Measurements from ENCODE around the gene SPA17. TPM values are rescaled to one million over a fixed set of nuclear protein-coding genes. Genes with fewer than 3 reads are reported as not detected.

The SPA17 gene
- total RNA-seq, 1 donor from 2014 or later = 8.5 TPM

DNA sequence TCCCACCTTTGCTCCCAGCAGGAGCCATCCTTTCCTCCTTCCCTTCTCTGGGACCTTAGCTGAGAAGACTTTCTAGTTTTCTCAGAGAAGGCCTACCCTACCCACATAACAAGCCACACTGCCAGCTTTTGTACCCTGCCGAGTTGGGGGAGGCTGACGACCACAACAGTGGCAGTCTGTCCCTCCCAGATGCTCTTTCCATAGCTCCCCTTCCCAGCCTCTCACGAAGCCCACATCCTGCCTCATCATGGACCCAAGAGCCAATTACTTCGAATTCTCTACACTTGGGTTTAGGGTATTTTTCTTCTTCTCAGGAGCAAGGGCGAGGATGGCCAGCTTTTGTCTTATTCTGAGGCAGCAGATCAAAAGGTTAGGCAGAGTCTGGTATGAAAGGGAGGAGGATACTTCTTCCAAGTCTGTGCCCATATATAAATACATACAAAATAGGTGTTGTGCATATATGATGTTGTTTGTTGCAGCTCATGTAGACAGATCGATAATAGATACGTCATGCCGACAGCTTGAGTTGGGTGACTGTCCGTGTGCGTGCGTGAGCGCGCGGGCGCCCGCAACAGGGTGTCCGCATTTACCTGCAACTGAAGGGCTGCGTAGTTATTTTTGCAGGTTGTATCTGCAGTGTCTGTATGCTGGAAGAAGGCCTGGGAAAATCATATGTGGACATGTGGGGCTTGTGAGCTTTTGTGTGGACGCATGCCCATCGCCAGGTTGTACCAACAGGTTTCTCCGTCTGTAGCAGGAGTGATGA is 65.2 kb downstream of the SPA17 start:
- H3K4me1 ChIP-seq = peaks cover 18% of the 10 kb centered on the region
- intact Hi-C loops (cut with DNase I) = no loop called here
- no peak overlapping the region for H3K27ac ChIP-seq
- ATAC-seq = no peak
- peak overlapping the region; percentile 66 for H3K4me3 ChIP-seq
- no peaks in the 10 kb centered on the region for H3K27me3 ChIP-seq (ENCODE audit: low read depth)
- no peaks in the 10 kb centered on the region for H3K9me3 ChIP-seq
- TF ChIP-seq, protein P1, sequence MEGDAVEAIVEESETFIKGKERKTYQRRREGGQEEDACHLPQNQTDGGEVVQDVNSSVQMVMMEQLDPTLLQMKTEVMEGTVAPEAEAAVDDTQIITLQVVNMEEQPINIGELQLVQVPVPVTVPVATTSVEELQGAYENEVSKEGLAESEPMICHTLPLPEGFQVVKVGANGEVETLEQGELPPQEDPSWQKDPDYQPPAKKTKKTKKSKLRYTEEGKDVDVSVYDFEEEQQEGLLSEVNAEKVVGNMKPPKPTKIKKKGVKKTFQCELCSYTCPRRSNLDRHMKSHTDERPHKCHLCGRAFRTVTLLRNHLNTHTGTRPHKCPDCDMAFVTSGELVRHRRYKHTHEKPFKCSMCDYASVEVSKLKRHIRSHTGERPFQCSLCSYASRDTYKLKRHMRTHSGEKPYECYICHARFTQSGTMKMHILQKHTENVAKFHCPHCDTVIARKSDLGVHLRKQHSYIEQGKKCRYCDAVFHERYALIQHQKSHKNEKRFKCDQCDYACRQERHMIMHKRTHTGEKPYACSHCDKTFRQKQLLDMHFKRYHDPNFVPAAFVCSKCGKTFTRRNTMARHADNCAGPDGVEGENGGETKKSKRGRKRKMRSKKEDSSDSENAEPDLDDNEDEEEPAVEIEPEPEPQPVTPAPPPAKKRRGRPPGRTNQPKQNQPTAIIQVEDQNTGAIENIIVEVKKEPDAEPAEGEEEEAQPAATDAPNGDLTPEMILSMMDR (IDR thresholded peaks at IDR 0.05) = no peak
- DNase-seq = no peak
- H3K36me3 ChIP-seq = no peaks in the 10 kb centered on the region

DNA sequence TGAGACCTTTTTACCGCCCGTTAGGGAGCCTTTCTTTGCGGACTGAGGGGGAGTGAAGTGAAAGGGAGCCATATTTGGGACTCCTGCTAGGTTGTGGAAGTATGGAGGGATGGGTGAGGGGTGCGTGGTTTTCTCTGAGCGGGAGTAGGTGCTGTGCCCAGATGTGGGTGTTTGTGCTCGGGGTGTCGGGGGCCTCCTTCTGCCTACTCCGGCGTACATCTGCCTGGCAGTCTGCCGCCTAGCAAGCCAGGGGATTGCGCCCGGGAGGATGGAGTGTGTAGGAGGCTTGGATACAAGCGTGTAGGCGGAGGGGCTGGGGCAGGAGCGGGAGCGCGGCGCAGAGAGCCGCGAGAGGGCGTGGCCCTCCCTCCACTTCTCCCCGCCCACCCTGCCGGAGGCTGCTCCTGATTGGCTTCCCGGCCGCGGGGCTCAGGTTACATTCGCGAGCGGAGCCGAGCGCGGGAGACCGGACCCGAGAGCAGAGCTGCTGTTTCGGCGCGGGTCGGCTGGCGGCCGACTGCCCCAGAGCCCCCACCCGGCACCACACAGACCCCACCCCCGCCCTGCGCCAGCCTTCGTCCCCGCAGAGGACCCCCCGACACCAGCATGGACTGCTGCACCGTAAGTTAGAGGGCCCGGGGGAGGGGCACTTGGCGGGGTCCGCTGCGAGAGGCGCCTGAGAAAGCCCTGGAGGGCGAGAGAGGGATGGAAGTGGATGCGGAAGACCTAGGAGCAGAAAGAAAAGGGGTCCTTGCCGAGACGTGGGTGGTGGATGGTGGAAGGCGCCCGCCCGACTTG is 66.0 kb downstream of the SPA17 start, which contains the start of gene NRGN:
TSS of gene NRGN (plus strand) at position 464 of the 798 bp plus-strand sequence. CDS start at position 607, 143 bp downstream.
- ATAC-seq (peak; percentile 97 to 99), DNase-seq (peak; percentile 94)
- Histone ChIP-seq H3K27me3 (ENCODE audit: low read depth) (no peaks in the 10 kb centered on the region), H3K36me3 (no peaks in the 10 kb centered on the region), H3K9me3 (no peaks in the 10 kb centered on the region), H3K4me1 (peaks cover 18% of the 10 kb centered on the region), H3K4me3 (peak within 1 kb of the TSS; percentile 66), H3K27ac (peak within 1 kb of the TSS; percentile 56)
- TF ChIP-seq, protein P1 (IDR thresholded peaks at IDR 0.05) = no peak
- intact Hi-C loops (cut with DNase I) = loop anchor here (10.0 kb wide), 1 partner anchor 65 kb away; the partner anchor contains the start of genes SIAE and SPA17

DNA sequence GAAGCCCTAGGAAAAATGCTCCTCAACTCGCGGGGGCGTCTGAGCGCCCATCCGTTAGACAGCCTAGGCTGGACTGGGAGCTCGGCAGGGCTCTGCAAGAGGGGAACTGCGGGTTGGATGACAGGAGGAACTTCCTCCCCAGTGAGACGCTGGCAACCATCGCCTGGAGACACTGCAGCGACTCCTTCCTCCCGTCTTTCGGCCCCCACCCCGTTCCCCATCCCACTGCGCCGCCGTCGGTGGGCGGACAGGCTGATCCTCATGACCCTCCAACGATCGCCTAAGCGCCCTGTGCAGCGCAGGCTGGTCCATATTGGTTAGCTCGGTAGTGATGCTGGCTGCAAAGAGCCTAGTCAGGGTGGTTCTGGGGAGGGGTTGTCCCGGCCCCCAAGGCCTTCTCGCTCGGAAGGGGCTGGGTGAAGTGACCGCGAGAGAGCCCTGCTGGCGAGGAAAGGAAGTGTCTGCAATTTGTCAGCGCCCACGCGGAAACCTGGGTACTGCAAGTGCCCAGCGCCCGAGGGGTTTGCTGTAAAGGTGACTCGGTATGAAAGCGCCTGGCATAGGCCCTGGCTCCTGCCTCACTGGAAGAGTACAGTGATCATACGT is 66.7 kb downstream of the SPA17 start:
- Histone ChIP-seq H3K4me1 (peaks cover 18% of the 10 kb centered on the region), H3K9me3 (no peaks in the 10 kb centered on the region), H3K36me3 (no peaks in the 10 kb centered on the region), H3K4me3 (peak overlapping the region; percentile 66), H3K27me3 (ENCODE audit: low read depth) (no peaks in the 10 kb centered on the region), H3K27ac (peak overlapping the region; percentile 56)
- TF ChIP-seq, protein P1 (IDR thresholded peaks at IDR 0.05) = peak; percentile 62
- peak; percentile 73 to 81 for ATAC-seq
- intact Hi-C loops (cut with DNase I) = loop anchor here (10.0 kb wide), 1 partner anchor 66 kb away; the partner anchor contains the start of genes SIAE and SPA17
- DNase-seq = peak; percentile 77

DNA sequence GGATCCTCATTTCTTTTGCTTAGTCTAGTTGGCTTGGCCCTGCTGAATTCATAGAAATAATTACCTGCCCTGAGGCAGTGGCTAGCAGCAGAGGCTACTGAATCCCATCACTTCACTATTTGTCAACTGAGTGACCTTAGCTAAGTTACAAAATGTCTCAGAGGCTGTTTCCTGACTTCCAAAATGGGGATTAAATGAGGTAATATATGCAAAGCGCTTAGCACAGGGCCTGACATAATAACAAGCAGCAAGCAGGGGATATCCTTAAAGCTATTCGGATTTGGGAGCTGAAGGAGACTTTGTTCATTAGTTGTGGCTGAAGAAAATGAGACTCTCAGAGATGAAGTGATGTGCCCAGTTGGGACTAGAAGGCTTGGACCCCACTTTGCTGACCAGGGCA is 68.9 kb downstream of the SPA17 start:
- Histone ChIP-seq H3K27ac (no peak overlapping the region), H3K27me3 (ENCODE audit: low read depth) (no peaks in the 10 kb centered on the region), H3K4me3 (no peak overlapping the region), H3K9me3 (no peaks in the 10 kb centered on the region), H3K36me3 (no peaks in the 10 kb centered on the region), H3K4me1 (peaks cover 37% of the 10 kb centered on the region)
- ATAC-seq = no peak
- intact Hi-C loops (cut with DNase I) = loop anchor here (10.0 kb wide), 1 partner anchor 68 kb away; the partner anchor contains the start of genes SIAE and SPA17
- TF ChIP-seq, protein P1 (IDR thresholded peaks at IDR 0.05) = no peak
- DNase-seq = no peak

DNA sequence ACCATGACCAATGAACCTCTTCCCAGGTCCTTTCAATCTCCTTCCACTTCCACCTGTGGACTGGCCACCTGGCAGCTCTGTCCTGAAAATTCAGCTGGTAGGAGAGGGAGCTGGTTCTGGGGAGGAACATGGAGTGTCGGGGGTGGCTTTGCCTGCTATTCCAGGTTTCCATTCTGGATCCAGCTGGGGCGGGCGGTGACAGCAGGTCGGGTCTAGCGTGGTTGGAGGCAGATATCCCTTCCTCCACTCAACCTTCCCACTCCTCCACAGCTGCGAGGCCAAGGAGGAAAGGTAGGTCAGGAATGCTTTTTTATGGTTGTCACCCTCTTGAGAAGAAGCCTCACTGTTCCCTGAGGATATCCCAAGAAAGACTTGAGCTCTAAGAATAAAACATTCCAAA is 69.3 kb downstream of the SPA17 start:
- intact Hi-C loops (cut with DNase I) = loop anchor here (10.0 kb wide), 1 partner anchor 68 kb away; the partner anchor contains the start of genes SIAE and SPA17
- ATAC-seq = no peak
- no peaks in the 10 kb centered on the region for H3K9me3 ChIP-seq
- no peak overlapping the region for H3K27ac ChIP-seq
- TF ChIP-seq, protein P1 (IDR thresholded peaks at IDR 0.05) = no peak
- H3K36me3 ChIP-seq = no peaks in the 10 kb centered on the region
- no peak for DNase-seq
- peaks cover 42% of the 10 kb centered on the region for H3K4me1 ChIP-seq
- no peak overlapping the region for H3K4me3 ChIP-seq
- no peaks in the 10 kb centered on the region for H3K27me3 ChIP-seq (ENCODE audit: low read depth)
